Calu3 (cell line): Measurements from ENCODE around the gene CCDC106. TPM values are rescaled to one million over a fixed set of nuclear protein-coding genes. Genes with fewer than 3 reads are reported as not detected.
A peak's percentile ranks its signal among the peaks of the same experiment; 100 is the strongest.

Experiments used
- BruUV-seq: library from RNA; stranded (reverse); fragments of 400-500 nt; replicated peaks from 2 replicates; lab custom pipeline; 2021; lab: Mats Ljungman, UMichigan
- CTCF ChIA-PET: fragments of 300-600 bp; sonication (Branson Sonifier 250); formaldehyde crosslinking; loops from one replicate; lab custom pipeline; 2022; ENCODE audit warnings: antibody characterized with exemption; lab: Charles Lee
- DNase-seq: peaks from one replicate; pipeline ENCODE4 v3.0.0; 2022
- H3K27ac Mint-ChIP-seq: one replicate; pipeline ENCODE4 v1.8.0; 2022; ENCODE audit warnings: mixed read lengths; ENCODE audit not compliant: unreplicated experiment
- H3K27me3 Mint-ChIP-seq: one replicate; pipeline ENCODE4 v1.8.0; 2022; ENCODE audit warnings: mixed read lengths; ENCODE audit not compliant: unreplicated experiment
- H3K36me3 Mint-ChIP-seq: one replicate; pipeline ENCODE4 v1.8.0; 2022; ENCODE audit warnings: mild to moderate bottlenecking, moderate library complexity, mixed read lengths; ENCODE audit not compliant: insufficient read depth, unreplicated experiment
- H3K4me1 Mint-ChIP-seq: one replicate; pipeline ENCODE4 v1.8.0; 2022; ENCODE audit warnings: mild to moderate bottlenecking, low read depth, mixed read lengths; ENCODE audit not compliant: unreplicated experiment
- H3K4me3 Mint-ChIP-seq: one replicate; pipeline ENCODE4 v1.8.0; 2022; ENCODE audit warnings: mild to moderate bottlenecking, low read depth, moderate library complexity, mixed read lengths; ENCODE audit not compliant: unreplicated experiment
- H3K9me3 Mint-ChIP-seq: one replicate; pipeline ENCODE4 v1.8.0; 2022; ENCODE audit warnings: low read depth, mixed read lengths; ENCODE audit not compliant: unreplicated experiment
- intact Hi-C: fragments of 100-400 bp; cut with micrococcal nuclease; formaldehyde crosslinking; loops from one replicate; pipeline ENCODE4 v1.10.0; 2022; ENCODE audit not compliant: unreplicated experiment
- total RNA-seq: library from RNA; stranded (reverse); gene quantifications from 2 replicates; pipeline ENCODE4 v1.2.3, GENCODE V29; 2022
- TF ChIP-seq, protein P1 (sequence below): fragments of 200-600 bp; IDR thresholded peaks from one replicate; pipeline ENCODE4 v1.8.0; 2022; ENCODE audit warnings: antibody characterized with exemption; ENCODE audit not compliant: unreplicated experiment

CCDC106 gene
- total RNA-seq, 1 experiment from 2014 or later: 12.7 TPM

GRCh38 chr19:55667006-55667381, 19.0 kb downstream of the CCDC106 start:
- H3K4me1 Mint-ChIP-seq: peaks cover 51% of the 10 kb centered on the region
- no peak overlapping the region for H3K27ac Mint-ChIP-seq
- DNase-seq: no peak
- intact Hi-C loops: no loop called here
- H3K27me3 Mint-ChIP-seq: no peaks in the 10 kb centered on the region
- TF ChIP-seq, protein P1, sequence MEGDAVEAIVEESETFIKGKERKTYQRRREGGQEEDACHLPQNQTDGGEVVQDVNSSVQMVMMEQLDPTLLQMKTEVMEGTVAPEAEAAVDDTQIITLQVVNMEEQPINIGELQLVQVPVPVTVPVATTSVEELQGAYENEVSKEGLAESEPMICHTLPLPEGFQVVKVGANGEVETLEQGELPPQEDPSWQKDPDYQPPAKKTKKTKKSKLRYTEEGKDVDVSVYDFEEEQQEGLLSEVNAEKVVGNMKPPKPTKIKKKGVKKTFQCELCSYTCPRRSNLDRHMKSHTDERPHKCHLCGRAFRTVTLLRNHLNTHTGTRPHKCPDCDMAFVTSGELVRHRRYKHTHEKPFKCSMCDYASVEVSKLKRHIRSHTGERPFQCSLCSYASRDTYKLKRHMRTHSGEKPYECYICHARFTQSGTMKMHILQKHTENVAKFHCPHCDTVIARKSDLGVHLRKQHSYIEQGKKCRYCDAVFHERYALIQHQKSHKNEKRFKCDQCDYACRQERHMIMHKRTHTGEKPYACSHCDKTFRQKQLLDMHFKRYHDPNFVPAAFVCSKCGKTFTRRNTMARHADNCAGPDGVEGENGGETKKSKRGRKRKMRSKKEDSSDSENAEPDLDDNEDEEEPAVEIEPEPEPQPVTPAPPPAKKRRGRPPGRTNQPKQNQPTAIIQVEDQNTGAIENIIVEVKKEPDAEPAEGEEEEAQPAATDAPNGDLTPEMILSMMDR: no peak
- H3K9me3 Mint-ChIP-seq: no peaks in the 10 kb centered on the region
- CTCF ChIA-PET: interaction anchor here (1.1 to 1.3 kb wide), 3 partner anchors 10 to 34 kb away, joined by 3 to 6 read pairs (median 5); partner anchors contain the start of gene U2AF2
- H3K4me3 Mint-ChIP-seq: peak overlapping the region; percentile 41
- no TSS peak for BruUV-seq
- H3K36me3 Mint-ChIP-seq: peaks cover 89% of the 10 kb centered on the region

DNA sequence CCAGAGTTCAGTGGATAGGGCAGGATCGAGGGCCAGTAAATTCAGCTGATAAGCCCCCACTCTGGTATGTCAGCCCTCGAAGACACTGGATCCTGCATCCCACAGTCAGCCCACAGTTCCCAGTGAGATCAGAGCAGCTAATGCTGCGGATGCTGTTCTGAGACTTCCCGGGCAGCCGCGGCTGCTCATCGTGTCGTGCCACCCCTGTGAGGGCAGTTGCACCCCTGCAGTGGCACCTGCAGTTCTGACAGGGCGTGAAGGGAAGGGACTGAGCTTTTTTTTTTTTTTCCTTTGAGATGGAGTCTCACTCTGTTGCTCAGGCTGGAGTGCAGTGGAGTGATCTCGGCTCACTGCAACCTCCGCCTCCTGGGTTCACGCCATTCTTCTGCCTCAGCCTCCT, 19.5 kb downstream of the CCDC106 start:
- Mint-ChIP-seq H3K27ac (peak overlapping the region; percentile 54), H3K4me1 (peaks cover 52% of the 10 kb centered on the region), H3K27me3 (no peaks in the 10 kb centered on the region), H3K4me3 (peak overlapping the region; percentile 41), H3K36me3 (peaks cover 88% of the 10 kb centered on the region), H3K9me3 (no peaks in the 10 kb centered on the region)
- intact Hi-C loops: no loop called here
- DNase-seq: no peak
- BruUV-seq: no TSS peak
- CTCF ChIA-PET: interaction anchor here (0.6 to 1.3 kb wide), 5 partner anchors 10 to 150 kb away, joined by 3 to 6 read pairs (median 3); partner anchors contain the start of gene U2AF2
- TF ChIP-seq, protein P1: no peak

- intact Hi-C loops: no loop called here
- peak; percentile 81 for DNase-seq
- peak overlapping the region; percentile 41 for H3K4me3 Mint-ChIP-seq
- peaks cover 48% of the 10 kb centered on the region for H3K4me1 Mint-ChIP-seq
- no peaks in the 10 kb centered on the region for H3K9me3 Mint-ChIP-seq
- CTCF ChIA-PET: interaction anchor here (0.6 to 1.3 kb wide), 5 partner anchors 11 to 150 kb away, joined by 3 to 6 read pairs (median 3); partner anchors contain the start of gene U2AF2
- TF ChIP-seq, protein P1: no peak
- BruUV-seq: no TSS peak
- H3K27ac Mint-ChIP-seq: peak overlapping the region; percentile 54
- H3K27me3 Mint-ChIP-seq: no peaks in the 10 kb centered on the region
- peaks cover 88% of the 10 kb centered on the region for H3K36me3 Mint-ChIP-seq
Measured at GRCh38 chr19:55667958-55668357, 19.9 kb downstream of the CCDC106 start.

DNA sequence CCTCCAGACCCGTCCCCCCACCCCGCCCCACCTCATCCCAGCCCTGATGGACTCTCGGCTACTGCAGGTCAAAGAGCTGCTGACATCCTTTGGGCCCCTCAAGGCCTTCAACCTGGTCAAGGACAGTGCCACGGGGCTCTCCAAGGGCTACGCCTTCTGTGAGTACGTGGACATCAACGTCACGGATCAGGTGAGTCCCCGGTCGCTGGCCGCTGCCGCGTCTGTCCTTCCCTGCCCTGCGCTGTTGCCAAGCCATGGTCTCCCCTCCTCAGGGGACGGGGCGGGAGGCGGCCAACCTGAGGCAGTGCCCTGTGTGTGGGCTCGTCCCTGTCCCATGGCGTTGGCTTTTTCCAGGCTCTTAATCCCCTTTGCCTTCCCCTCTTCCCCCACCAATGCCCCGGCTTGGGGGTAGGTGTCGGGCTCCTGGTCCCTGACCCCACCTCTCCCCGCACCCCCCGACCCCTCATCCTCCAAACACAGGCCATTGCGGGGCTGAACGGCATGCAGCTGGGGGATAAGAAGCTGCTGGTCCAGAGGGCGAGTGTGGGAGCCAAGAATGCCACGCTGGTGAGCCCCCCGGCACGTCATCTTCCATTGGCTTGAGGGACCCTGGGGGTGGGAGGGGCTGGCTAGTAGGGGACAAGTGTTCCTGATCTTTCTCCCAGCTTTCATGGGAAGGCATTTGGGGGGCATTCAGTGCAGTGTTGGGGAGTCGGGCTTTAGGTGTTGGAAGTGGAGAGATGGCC, 20.8 kb downstream of the CCDC106 start:
- Mint-ChIP-seq H3K4me1 (peaks cover 49% of the 10 kb centered on the region), H3K9me3 (no peaks in the 10 kb centered on the region), H3K27ac (no peak overlapping the region), H3K27me3 (no peaks in the 10 kb centered on the region), H3K4me3 (no peak overlapping the region), H3K36me3 (peaks cover 88% of the 10 kb centered on the region)
- no peak for DNase-seq
- CTCF ChIA-PET: no interaction called here
- TF ChIP-seq, protein P1: no peak
- intact Hi-C loops: no loop called here
- no TSS peak for BruUV-seq
